HCT116 (cell line): ENCODE measurements around the gene POLR3G. TPM values are rescaled to one million over a fixed set of nuclear protein-coding genes. Genes with fewer than 3 reads are reported as not detected.

Experiments used
- ATAC-seq: fragments of 200-7000 bp; cut with Tn5 transposase; 2 replicates; pipeline ENCODE4 v1.9.1; 2020; ENCODE audit warnings: mild to moderate bottlenecking, moderate library complexity
- BruUV-seq: library from RNA; stranded (reverse); fragments of 400-500 nt; replicated peaks from 2 replicates; lab custom pipeline; 2021; lab: Mats Ljungman, UMichigan
- CTCF ChIA-PET: fragments of 300-600 bp; sonication (Branson Sonifier 250); formaldehyde crosslinking; loops from one replicate; lab custom pipeline; 2021; ENCODE audit warnings: antibody characterized with exemption; lab: Charles Lee
- POLR2A ChIA-PET: fragments of 300-600, 350-600 bp; sonication (Branson Sonifier 250); formaldehyde crosslinking; loops from one replicate; lab custom pipeline; 2021; ENCODE audit warnings: antibody characterized with exemption; lab: Charles Lee
- RAD21 ChIA-PET, 2 experiments: fragments of 300-600 bp; sonication (Branson Sonifier 250); formaldehyde crosslinking; loops; one replicate each; lab custom pipeline; 2023; ENCODE audit warnings: low total read pairs in 2 of 2; ENCODE audit not compliant: uncharacterized antibody in 2 of 2, unreplicated experiment in 2 of 2, low non-redundant PET in 1 of 2; lab: Charles Lee
- DNase-seq: peaks from one replicate; pipeline ENCODE4 v3.0.0-alpha.2; 2010; ENCODE audit warnings: low read depth, low spot score
- H2AFZ ChIP-seq: fragments of 200-600 bp; shearing (Covaris generic), sonication (generic); 2 replicates; pipeline ENCODE4 v1.6.1; 2017; ENCODE audit warnings: low read depth, mixed run types, mixed read lengths, antibody characterized with exemption, low read length; ENCODE audit not compliant: poor library complexity, severe bottlenecking
- H3K27ac ChIP-seq: 2 replicates; pipeline ENCODE4 v1.5.1; 2012; ENCODE audit warnings: low read depth, low read length
- H3K27me3 ChIP-seq: fragments of 200-600 bp; sonication (generic); 2 replicates; pipeline ENCODE4 v1.6.1; 2016; ENCODE audit warnings: mixed run types, low read length, mixed read lengths; ENCODE audit not compliant: insufficient read depth
- H3K36me3 ChIP-seq, 2 experiments: fragments of 200-500 bp in 1 of 2; fragments of 200-600 bp in 1 of 2; sonication (Bioruptor generic) in 1 of 2; sonication (generic) in 1 of 2; 2 replicates each; pipeline versions ENCODE4 v1.5.1 to v1.6.1; 2014 to 2016; ENCODE audit warnings: low read length in 2 of 2, inconsistent platforms in 1 of 2, mixed read lengths in 1 of 2, mixed run types in 1 of 2; ENCODE audit not compliant: insufficient read depth in 2 of 2, control insufficient read depth in 1 of 2
- H3K4me1 ChIP-seq, 2 experiments: fragments of 200-600 bp in 1 of 2; sonication (generic) in 1 of 2; 2 replicates each; pipeline versions ENCODE4 v1.5.1 to v1.6.1; 2012 to 2017; ENCODE audit warnings: low read length in 2 of 2, inconsistent platforms in 1 of 2, mild to moderate bottlenecking in 1 of 2, mixed read lengths in 1 of 2, mixed run types in 1 of 2, moderate library complexity in 1 of 2; ENCODE audit not compliant: insufficient read depth in 2 of 2, control insufficient read depth in 1 of 2
- H3K4me2 ChIP-seq: fragments of 200-600 bp; sonication (generic); 2 replicates; pipeline ENCODE4 v1.6.1; 2017; ENCODE audit warnings: mixed run types, low read length, mixed read lengths
- H3K4me3 ChIP-seq, 2 experiments: fragments of 200-600 bp in 1 of 2; sonication (generic) in 1 of 2; replicated peaks in 1 of 2; 2 replicates each; pipeline ENCODE4 v1.5.1; 2011 to 2016; ENCODE audit warnings: low read length in 2 of 2, control low read depth in 1 of 2, low read depth in 1 of 2, mild to moderate bottlenecking in 1 of 2, mixed read lengths in 1 of 2, mixed run types in 1 of 2
- H3K79me2 ChIP-seq: fragments of 200-600 bp; sonication (generic); 2 replicates; pipeline ENCODE4 v1.6.1; 2017; ENCODE audit warnings: mild to moderate bottlenecking, mixed run types, low read length, moderate library complexity, mixed read lengths; ENCODE audit not compliant: insufficient read depth
- H3K9ac ChIP-seq: fragments of 200-600 bp; sonication (generic); 2 replicates; pipeline ENCODE4 v1.6.1; 2016; ENCODE audit warnings: low read length, mixed read lengths
- H3K9me2 ChIP-seq: fragments of 200-600 bp; sonication (generic), shearing (Covaris generic); 2 replicates; pipeline ENCODE4 v1.6.1; 2017; ENCODE audit warnings: mixed run types, mild to moderate bottlenecking, moderate library complexity; ENCODE audit not compliant: insufficient read depth
- H3K9me3 ChIP-seq, 2 experiments: fragments of 200-500 bp in 1 of 2; fragments of 200-600 bp in 1 of 2; sonication (Bioruptor generic) in 1 of 2; sonication (generic) in 1 of 2; 2 replicates each; pipeline ENCODE4 v1.6.1; 2014 to 2017; ENCODE audit warnings: low read length in 2 of 2, mixed read lengths in 2 of 2, inconsistent platforms in 1 of 2, low read depth in 1 of 2, mild to moderate bottlenecking in 1 of 2, mixed run types in 1 of 2, moderate library complexity in 1 of 2; ENCODE audit not compliant: control insufficient read depth in 1 of 2, insufficient read depth in 1 of 2
- H4K20me1 ChIP-seq: fragments of 200-600 bp; sonication (generic), shearing (Covaris generic); 2 replicates; pipeline ENCODE4 v1.6.1; 2017; ENCODE audit warnings: mixed run types, mild to moderate bottlenecking, moderate library complexity; ENCODE audit not compliant: insufficient read depth
- CBX3 ChIP-seq: IDR thresholded peaks from 2 replicates; pipeline ENCODE4 v1.6.1; 2012; ENCODE audit warnings: low read depth
- CEBPB ChIP-seq: IDR thresholded peaks from 2 replicates; pipeline ENCODE4 v1.6.1; 2012; ENCODE audit warnings: low read depth
- EGR1 ChIP-seq: IDR thresholded peaks from 2 replicates; pipeline ENCODE4 v1.6.1; 2012; ENCODE audit warnings: low read depth
- ELF1 ChIP-seq: IDR thresholded peaks from 2 replicates; pipeline ENCODE4 v1.6.1; 2012; ENCODE audit warnings: low read depth, borderline replicate concordance
- EZH2 ChIP-seq: fragments of 200-600 bp; sonication (generic); IDR thresholded peaks from 2 replicates; pipeline ENCODE4 v1.6.1; 2017; ENCODE audit warnings: antibody characterized with exemption, mixed run types
- FOSL1 ChIP-seq: IDR thresholded peaks from 2 replicates; pipeline ENCODE4 v1.6.1; 2012; ENCODE audit warnings: low read depth
- JUND ChIP-seq: IDR thresholded peaks from 2 replicates; pipeline ENCODE4 v1.6.1; 2012
- MAX ChIP-seq: IDR thresholded peaks from 2 replicates; pipeline ENCODE4 v1.6.1; 2012
- POLR2A ChIP-seq: IDR thresholded peaks from 2 replicates; pipeline ENCODE4 v1.7.0; 2011; ENCODE audit warnings: borderline replicate concordance; ENCODE audit not compliant: insufficient read depth, insufficient read length; ENCODE audit errors: extremely low read depth
- POLR2AphosphoS5 ChIP-seq: IDR thresholded peaks from 2 replicates; pipeline ENCODE4 v1.6.1; 2011; ENCODE audit warnings: mild to moderate bottlenecking, low read depth, low read length, moderate library complexity
- RAD21 ChIP-seq: IDR thresholded peaks from 2 replicates; pipeline ENCODE4 v1.6.1; 2012; ENCODE audit warnings: low read depth, mild to moderate bottlenecking
- REST ChIP-seq: IDR thresholded peaks from 2 replicates; pipeline ENCODE4 v1.6.1; 2012; ENCODE audit warnings: low read depth
- SIN3A ChIP-seq: IDR thresholded peaks from 2 replicates; pipeline ENCODE4 v1.6.1; 2012; ENCODE audit warnings: low read depth
- SP1 ChIP-seq: IDR thresholded peaks from 2 replicates; pipeline ENCODE4 v1.6.1; 2012; ENCODE audit warnings: low read depth
- SRF ChIP-seq: IDR thresholded peaks from 2 replicates; pipeline ENCODE4 v1.6.1; 2012; ENCODE audit warnings: low read depth
- YY1 ChIP-seq: IDR thresholded peaks from 2 replicates; pipeline ENCODE4 v1.6.1; 2011; ENCODE audit warnings: low read length, low read depth, moderate library complexity, mild to moderate bottlenecking; ENCODE audit not compliant: insufficient replicate concordance; ENCODE audit errors: extremely low read depth
- ZFX ChIP-seq: fragments of 450-650 bp; IDR thresholded peaks from 2 replicates; pipeline ENCODE4 v1.6.1; 2017
- ZNF274 ChIP-seq: fragments of 200-500 bp; sonication (Bioruptor generic); IDR thresholded peaks from 2 replicates; pipeline ENCODE4 v1.6.1; 2014; ENCODE audit warnings: mild to moderate bottlenecking, low read depth, low read length, inconsistent platforms
- intact Hi-C: fragments of 100-400 bp; cut with micrococcal nuclease; formaldehyde crosslinking; loops from 2 replicates; pipeline ENCODE4 v1.10.0; 2022
- total RNA-seq: library from RNA; stranded (reverse); gene quantifications from one replicate; pipeline ENCODE4 v1.2.1, GENCODE V29; 2021; ENCODE audit not compliant: unreplicated experiment
- TF ChIP-seq, protein P1 (sequence below), 3 experiments: fragments of 200-600 bp in 1 of 3; sonication (generic) in 1 of 3; IDR thresholded peaks in 2 of 3; conservative IDR thresholded peaks in 1 of 3; 2 replicates each; pipeline ENCODE4 v1.5.1; 2012 to 2017; ENCODE audit warnings: low read depth in 2 of 3, low read length in 2 of 3, antibody characterized with exemption in 1 of 3, borderline replicate concordance in 1 of 3, control low read depth in 1 of 3, mild to moderate bottlenecking in 1 of 3, mixed read lengths in 1 of 3, mixed run types in 1 of 3, moderate library complexity in 1 of 3; ENCODE audit not compliant: insufficient read depth in 1 of 3

The POLR3G gene
- total RNA-seq, 1 experiment from 2014 or later = 44.8 TPM

- no peak for TF ChIP-seq SP1
- TF ChIP-seq ELF1 = no peak
- no peak for TF ChIP-seq CBX3
- no peak for TF ChIP-seq REST
- no peak for TF ChIP-seq EZH2
- no peak for TF ChIP-seq ZNF274
- TF ChIP-seq ZFX = no peak
- TF ChIP-seq SIN3A = no peak
- TF ChIP-seq SRF = no peak
These were observed 76.7 kb downstream of the POLR3G start (continued) for GRCh38 chr5:90551376-90551775.

DNA sequence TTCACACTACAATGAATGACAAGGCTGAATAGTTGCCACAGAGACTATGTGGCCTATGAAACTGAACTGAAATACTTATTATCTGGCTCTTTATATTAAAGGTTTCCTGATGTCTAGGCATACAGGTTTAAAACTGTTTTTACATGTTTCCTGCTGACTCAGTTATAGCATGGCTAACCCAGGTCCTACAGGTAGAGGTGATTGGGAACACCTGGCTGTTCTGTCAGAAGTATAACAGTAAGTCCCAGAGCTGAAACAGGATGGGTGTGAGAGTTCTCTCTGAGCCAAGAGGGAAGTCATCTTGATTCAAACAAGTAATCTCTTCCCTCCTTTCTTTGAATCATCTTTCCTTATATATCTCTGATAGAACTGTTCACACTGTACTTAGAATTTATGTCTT lies 79.0 kb downstream of the POLR3G start:
- RAD21 ChIA-PET = no interaction called here
- CTCF ChIA-PET = no interaction called here
- no TSS peak for BruUV-seq
- no peaks in the 10 kb centered on the region for H3K9me3 ChIP-seq
- no peak overlapping the region for H3K27ac ChIP-seq
- no peak overlapping the region for H3K4me2 ChIP-seq
- no peaks in the 10 kb centered on the region for H3K27me3 ChIP-seq
- no peaks in the 10 kb centered on the region for H3K9me2 ChIP-seq
- no peaks in the 10 kb centered on the region for H4K20me1 ChIP-seq
- H3K4me1 ChIP-seq = peaks cover 0 to under 1% of the 10 kb centered on the region in 2 experiments; a peak in 2 of 4 replicates
- no peaks in the 10 kb centered on the region for H3K79me2 ChIP-seq
- no peak overlapping the region for H3K4me3 ChIP-seq
- ATAC-seq = no peak
- DNase-seq = no peak
- no peaks in the 10 kb centered on the region for H3K36me3 ChIP-seq
- intact Hi-C loops = no loop called here
- POLR2A ChIA-PET = no interaction called here
- H2AFZ ChIP-seq = no peak overlapping the region
- no peak overlapping the region for H3K9ac ChIP-seq
- no peak for TF ChIP-seq ZFX
- no peak for TF ChIP-seq YY1
- TF ChIP-seq CEBPB = no peak
- no peak for TF ChIP-seq SRF
- no peak for TF ChIP-seq SIN3A
- no peak for TF ChIP-seq POLR2AphosphoS5
- no peak for TF ChIP-seq FOSL1
- TF ChIP-seq, protein P1, sequence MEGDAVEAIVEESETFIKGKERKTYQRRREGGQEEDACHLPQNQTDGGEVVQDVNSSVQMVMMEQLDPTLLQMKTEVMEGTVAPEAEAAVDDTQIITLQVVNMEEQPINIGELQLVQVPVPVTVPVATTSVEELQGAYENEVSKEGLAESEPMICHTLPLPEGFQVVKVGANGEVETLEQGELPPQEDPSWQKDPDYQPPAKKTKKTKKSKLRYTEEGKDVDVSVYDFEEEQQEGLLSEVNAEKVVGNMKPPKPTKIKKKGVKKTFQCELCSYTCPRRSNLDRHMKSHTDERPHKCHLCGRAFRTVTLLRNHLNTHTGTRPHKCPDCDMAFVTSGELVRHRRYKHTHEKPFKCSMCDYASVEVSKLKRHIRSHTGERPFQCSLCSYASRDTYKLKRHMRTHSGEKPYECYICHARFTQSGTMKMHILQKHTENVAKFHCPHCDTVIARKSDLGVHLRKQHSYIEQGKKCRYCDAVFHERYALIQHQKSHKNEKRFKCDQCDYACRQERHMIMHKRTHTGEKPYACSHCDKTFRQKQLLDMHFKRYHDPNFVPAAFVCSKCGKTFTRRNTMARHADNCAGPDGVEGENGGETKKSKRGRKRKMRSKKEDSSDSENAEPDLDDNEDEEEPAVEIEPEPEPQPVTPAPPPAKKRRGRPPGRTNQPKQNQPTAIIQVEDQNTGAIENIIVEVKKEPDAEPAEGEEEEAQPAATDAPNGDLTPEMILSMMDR (IDR thresholded peaks at IDR 0.05 in 2 of 3, conservative IDR thresholded peaks at IDR 0.05 in 1 of 3; ENCODE audit: borderline replicate concordance in 1 of 3, insufficient read depth in 1 of 3, low read depth in 2 of 3, low read length in 2 of 3) = no peak
- TF ChIP-seq JUND = no peak
- no peak for TF ChIP-seq ELF1
- no peak for TF ChIP-seq POLR2A
- TF ChIP-seq CBX3 = no peak
- TF ChIP-seq RAD21 = no peak
- no peak for TF ChIP-seq MAX
- no peak for TF ChIP-seq EZH2
- no peak for TF ChIP-seq EGR1
- TF ChIP-seq REST = no peak
